Muscle layer of colon (tissue), 2 donors: Measurements from ENCODE around the gene UBE2Q1.
"Not testable (repeated sequence)": the region's sequence is repeated elsewhere in the genome, so short reads cannot be mapped to it uniquely, and the experiment has no call there.

Source experiments
- H3K27ac ChIP-seq: one replicate; pipeline ENCODE4 v1.7.0; 2013; ENCODE audit warnings: low read depth, mild to moderate bottlenecking, low read length, moderate library complexity
- H3K27me3 ChIP-seq, 2 donors: one replicate each; pipeline ENCODE4 v1.7.0; 2013; ENCODE audit warnings: low read length in 2 of 2, mild to moderate bottlenecking in 2 of 2; ENCODE audit not compliant: insufficient read depth in 2 of 2, control insufficient read depth in 1 of 2
- H3K36me3 ChIP-seq: one replicate; pipeline ENCODE4 v1.7.0; 2013; ENCODE audit warnings: mild to moderate bottlenecking, low read length; ENCODE audit not compliant: insufficient read depth
- H3K4me1 ChIP-seq: one replicate; pipeline ENCODE4 v1.7.0; 2013; ENCODE audit warnings: mild to moderate bottlenecking, low read length; ENCODE audit not compliant: insufficient read depth
- H3K4me3 ChIP-seq, 2 donors: one replicate each; pipeline ENCODE4 v1.7.0; 2013; ENCODE audit warnings: low read length in 2 of 2, low read depth in 1 of 2, mild to moderate bottlenecking in 1 of 2, moderate library complexity in 1 of 2
- H3K9ac ChIP-seq: one replicate; pipeline ENCODE4 v1.7.0; 2013; ENCODE audit warnings: low read length
- H3K9me3 ChIP-seq: one replicate; pipeline ENCODE4 v1.7.0; 2013; ENCODE audit warnings: mild to moderate bottlenecking, low read length
- donor health status: abdominal sarcoma.
- donor health status: Adenocarcinoma of cecum.

UBE2Q1 gene

DNA sequence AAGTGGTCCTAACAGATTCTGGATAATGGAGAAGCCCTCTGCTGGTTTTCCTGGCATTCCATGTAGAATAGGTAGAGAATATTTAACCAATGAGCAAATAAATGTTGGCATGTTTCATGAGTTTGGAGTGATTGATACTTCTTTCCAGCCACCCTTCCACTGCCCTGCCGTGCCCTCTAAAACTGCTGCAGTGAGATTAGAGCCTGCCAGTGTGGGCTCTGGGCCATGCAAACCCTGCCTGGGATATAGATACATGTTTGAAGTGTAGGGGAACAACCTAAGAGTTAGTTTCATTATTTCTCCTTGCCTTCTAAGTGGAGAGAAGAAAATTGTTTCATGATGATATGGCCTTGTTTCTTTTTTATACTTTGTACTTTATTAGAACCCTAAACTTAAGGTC is 10.4 kb downstream of the UBE2Q1 start:
- H3K9ac ChIP-seq: no peak overlapping the region
- H3K36me3 ChIP-seq: peaks cover 45% of the 10 kb centered on the region
- H3K4me1 ChIP-seq: peaks cover 4% of the 10 kb centered on the region
- H3K9me3 ChIP-seq: no peaks in the 10 kb centered on the region
- no peak overlapping the region for H3K27ac ChIP-seq
- H3K4me3 ChIP-seq: no peak overlapping the region
- no peaks in the 10 kb centered on the region for H3K27me3 ChIP-seq

DNA sequence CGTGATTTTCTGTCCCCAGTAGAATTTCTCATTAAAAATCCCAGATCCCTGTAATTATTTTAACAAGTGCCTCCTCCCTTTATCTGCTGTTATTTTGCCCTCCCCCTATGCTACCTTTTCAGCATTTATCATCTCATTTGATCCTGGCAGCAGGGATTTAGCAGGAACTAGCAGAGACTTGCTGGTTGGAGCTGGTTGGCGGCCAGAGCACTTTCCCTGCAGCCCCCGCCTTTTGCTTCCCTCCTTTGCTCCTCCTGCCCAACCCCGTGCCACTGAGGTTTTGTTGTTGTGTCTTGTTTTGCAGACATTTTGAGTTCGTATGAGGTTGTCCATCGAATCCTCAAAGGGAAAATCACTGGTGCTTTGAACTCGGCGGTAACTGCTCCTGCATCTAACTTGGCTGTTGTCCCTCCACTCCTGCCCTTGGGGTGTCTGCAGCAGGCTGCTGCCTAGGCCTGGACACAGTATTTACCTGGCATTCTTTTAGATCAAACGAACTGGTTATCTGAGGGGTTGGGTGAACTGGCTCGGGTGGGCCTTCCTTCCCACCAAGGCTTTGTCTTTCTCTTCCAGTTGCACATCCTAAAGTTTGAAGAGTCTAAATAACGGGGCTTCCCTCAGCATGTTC is 11.2 kb downstream of the UBE2Q1 start:
- no peak overlapping the region for H3K9ac ChIP-seq
- no peaks in the 10 kb centered on the region for H3K27me3 ChIP-seq
- no peak overlapping the region for H3K27ac ChIP-seq
- no peaks in the 10 kb centered on the region for H3K9me3 ChIP-seq
- H3K36me3 ChIP-seq: peaks cover 37% of the 10 kb centered on the region
- H3K4me1 ChIP-seq: no peaks in the 10 kb centered on the region
- H3K4me3 ChIP-seq: no peak overlapping the region

DNA sequence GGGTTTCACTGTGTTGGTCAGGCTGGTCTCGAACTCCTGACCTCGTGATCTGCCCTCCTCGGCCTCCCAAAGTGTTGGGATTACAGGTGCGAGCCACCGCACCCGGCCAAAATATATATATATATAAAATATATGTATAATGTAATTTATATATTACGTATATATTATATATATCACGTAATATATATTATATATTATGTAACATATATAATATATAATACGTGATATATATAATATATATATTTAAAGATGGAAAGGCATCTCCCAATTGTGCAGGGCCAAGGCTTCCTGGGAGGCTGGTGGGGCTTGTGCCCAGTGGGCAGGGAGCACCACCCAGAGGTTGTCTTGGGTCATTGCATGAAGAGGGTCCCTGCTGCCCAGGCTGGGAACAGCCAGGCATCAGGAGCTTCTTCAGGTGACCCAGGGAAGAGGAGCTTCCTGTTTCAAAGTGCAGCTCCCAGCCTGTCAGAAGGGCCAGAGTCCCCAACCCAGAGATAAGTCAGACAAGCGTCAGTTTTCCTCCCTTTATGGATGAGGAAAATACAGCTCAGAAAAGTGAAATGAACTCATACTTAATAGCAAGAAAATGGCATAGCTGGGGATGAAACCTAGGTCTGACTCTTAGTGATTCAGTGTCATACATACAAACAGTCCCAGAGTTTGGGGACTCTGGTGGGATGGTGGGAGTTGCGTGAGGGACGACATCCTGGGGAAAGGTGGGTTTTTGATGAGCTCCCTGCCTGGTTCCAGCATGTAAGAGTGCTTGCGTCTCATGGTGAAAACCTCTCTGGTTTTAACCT is 12.0 kb downstream of the UBE2Q1 start:
- Histone ChIP-seq H3K9ac (no peak overlapping the region), H3K27me3 (no peaks in the 10 kb centered on the region), H3K4me3 (no peak overlapping the region), H3K4me1 (no peaks in the 10 kb centered on the region), H3K36me3 (peaks cover 29% of the 10 kb centered on the region), H3K27ac (no peak overlapping the region), H3K9me3 (no peaks in the 10 kb centered on the region)

DNA sequence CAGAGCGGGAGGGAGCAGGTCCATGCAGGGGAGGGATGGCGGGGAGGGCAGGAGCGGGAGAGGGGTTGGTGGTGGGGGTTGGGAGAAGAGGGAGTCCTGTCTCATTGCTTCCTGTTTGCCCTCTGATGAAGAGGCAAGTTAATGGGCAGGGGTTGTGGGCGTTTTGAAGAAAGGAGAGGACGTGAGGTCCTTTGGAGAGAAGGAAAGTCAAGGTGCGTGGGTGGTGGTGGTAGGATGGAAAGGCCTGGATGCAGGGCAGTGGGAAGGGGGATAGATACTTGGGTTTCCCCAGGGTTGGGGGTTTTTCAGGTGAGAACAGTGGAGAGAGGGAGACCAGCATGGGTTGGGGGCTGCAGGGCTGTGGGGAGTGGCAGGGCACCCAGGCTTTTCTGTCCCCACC is 17.2 kb downstream of the UBE2Q1 start:
- no peak overlapping the region for H3K4me3 ChIP-seq
- H3K9ac ChIP-seq: no peak overlapping the region

DNA sequence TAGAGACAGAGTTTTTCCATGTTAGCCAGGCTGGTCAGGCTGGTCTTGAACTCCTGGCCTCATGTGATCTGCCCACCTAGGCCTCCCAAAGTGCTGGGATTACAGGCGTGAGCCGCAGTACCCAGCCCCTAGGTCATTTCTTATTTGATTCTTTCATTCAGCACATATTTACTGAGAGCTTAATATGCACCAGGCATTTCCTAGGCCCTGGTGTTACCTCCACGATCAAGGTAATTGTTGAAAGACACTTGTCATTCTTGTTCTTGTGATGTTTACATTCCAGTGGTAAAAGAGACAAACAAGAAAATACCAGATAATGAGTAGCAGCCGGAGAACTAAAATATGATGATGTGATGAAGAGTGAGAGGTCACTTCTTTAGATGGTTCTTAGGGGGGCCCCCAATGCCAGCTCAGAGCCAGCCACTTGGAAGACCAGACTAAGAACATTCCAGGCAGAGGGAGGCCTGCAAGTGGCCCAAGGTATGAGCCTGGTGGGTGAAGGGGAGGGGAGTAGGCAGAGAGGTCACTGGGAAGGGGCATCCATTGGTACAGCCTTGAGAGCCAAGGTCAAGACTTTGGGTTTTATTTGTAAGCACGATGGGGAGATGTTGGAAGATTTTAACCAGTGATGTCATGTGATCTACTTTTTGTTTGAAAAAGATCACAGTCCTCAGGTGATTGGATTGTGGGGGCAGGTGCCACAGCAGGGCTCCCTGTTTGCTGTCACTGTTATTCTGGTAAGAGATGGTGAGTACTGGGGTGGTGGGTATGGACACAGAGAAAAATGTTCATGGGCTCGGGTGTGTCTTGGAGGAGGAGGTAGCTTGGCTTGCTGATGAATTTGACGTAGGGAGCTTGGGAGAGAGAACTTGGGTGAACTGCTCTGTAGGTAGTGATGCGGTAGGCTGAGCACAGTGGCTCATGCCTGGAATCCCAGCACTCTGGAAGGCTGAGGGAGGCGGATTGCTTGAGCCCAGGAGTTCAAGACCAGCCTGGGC is 18.7 kb downstream of the UBE2Q1 start:
- Histone ChIP-seq H3K27me3 (no peaks in the 10 kb centered on the region), H3K36me3 (no peaks in the 10 kb centered on the region), H3K9ac (no peak overlapping the region), H3K27ac (no peak overlapping the region), H3K4me3 (no peak overlapping the region), H3K9me3 (no peaks in the 10 kb centered on the region), H3K4me1 (no peaks in the 10 kb centered on the region)

More for the DNA sequence above, 17.2 kb downstream of the UBE2Q1 start:
- H3K27ac ChIP-seq: no peak overlapping the region
- no peaks in the 10 kb centered on the region for H3K9me3 ChIP-seq
- H3K4me1 ChIP-seq: no peaks in the 10 kb centered on the region
- H3K27me3 ChIP-seq: no peaks in the 10 kb centered on the region
- H3K36me3 ChIP-seq: no peaks in the 10 kb centered on the region

DNA sequence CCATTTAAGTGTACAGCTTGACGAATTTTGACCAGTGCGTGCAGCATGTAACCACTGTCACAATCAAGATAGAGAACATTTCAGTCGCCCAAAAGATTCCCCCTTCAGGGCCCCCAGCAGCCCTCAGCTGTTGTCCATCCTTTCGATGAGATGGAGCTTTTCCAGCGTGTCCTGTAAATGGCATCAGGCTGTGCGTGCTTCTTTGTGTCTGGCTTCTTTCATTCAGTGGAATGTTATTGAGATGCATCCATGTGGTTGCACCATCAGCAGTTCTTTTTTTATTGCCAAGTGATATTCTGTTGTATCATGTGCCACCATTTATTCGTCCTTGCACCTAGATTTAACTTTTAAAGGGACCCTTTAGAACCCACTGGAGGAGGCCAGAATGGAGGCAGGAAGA is 21.9 kb downstream of the UBE2Q1 start:
- no peaks in the 10 kb centered on the region for H3K27me3 ChIP-seq
- H3K9me3 ChIP-seq: no peaks in the 10 kb centered on the region
- H3K4me3 ChIP-seq: no peak overlapping the region
- H3K36me3 ChIP-seq: no peaks in the 10 kb centered on the region
- no peaks in the 10 kb centered on the region for H3K4me1 ChIP-seq
- H3K27ac ChIP-seq: no peak overlapping the region
- no peak overlapping the region for H3K9ac ChIP-seq

DNA sequence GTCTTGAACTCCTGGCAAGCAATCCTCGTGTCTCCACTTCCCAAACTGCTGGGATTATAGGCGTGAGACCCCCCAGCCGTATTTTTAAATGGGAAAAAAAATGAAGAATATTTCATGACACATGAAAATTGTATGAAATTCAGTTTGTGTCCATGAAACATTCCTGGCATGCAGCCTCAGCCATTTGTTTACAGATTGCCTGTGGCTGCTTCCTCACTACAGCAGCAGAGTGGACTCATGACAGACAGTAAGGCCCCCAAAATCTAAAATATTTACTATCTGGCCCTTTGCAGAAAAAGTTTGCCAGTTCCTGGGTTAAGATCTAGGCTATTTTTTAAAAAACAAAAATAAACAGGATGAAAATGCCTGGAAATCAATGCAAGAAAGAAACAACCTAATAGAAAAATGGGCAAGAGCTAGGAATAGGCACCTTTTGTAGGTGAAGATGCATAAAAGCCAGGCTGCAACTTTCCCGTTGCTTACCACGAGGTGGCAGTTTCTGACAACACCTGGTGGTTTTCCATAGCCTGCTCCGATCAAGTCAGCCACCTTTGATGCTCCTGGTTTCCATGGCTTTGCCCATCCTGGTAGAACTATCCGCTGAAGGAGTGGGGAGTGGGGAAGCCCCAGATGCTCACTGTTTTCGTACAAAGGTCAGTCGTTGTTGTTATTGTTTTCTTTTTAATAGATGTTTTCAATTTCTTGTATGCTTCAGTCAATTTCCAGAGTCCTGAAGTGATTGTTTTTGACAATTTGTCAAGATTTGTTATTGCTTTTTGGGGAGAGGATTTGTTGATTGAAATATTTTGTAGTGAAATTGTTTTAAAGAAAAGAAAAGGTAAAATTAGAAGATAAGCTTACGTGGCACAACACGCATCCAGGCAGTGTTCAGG is 24.3 kb downstream of the UBE2Q1 start:
- Histone ChIP-seq H3K9me3 (no peaks in the 10 kb centered on the region), H3K4me3 (no peak overlapping the region), H3K27me3 (no peaks in the 10 kb centered on the region), H3K27ac (no peak overlapping the region), H3K9ac (no peak overlapping the region), H3K4me1 (no peaks in the 10 kb centered on the region), H3K36me3 (no peaks in the 10 kb centered on the region)

DNA sequence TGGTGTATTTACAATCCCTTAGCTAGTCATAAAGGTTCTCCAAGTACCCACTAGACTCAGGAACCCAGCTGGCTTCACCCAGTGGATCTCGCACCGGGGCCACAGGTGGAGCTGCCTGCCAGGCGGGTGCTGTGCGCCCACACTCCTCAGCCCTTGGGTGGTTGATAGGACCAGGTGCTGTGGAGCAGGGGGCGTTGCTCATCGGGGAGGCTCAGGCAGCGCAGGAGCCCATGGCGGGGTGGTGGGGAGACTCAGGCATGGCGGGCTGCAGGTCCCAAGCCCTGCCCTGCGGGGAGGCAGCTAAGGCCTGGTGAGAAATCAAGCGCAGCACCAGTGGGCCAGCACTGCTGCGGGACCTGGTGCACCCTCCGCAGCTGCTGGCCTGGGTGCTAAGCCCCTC is 26.5 kb downstream of the UBE2Q1 start:
- H3K27me3 ChIP-seq, H3K4me1 ChIP-seq, H3K27ac ChIP-seq, H3K9me3 ChIP-seq, H3K4me3 ChIP-seq, H3K36me3 ChIP-seq, H3K9ac ChIP-seq: not testable (repeated sequence)

DNA sequence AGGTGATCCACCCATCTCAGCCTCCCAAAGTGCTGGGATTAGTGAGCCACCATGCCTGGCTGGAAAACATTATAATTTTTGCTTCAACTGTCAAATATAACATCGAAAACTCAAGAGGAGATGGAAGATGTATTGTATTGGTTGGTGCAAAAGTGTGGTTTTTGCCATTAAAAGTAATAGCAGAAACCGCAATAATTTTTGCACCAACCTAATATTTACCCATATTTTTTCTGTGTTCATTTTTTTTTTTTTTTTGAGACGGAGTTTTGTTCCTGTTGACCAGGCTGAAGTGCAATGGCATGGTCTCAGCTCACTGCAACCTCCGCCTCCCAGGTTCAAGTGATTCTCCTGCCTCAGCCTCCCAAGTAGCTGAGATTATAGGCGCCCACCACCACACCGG is 29.2 kb downstream of the UBE2Q1 start:
- Histone ChIP-seq H3K27me3 (no peaks in the 10 kb centered on the region), H3K9me3 (no peaks in the 10 kb centered on the region), H3K27ac (no peak overlapping the region), H3K4me1 (no peaks in the 10 kb centered on the region), H3K36me3 (no peaks in the 10 kb centered on the region), H3K4me3 (no peak overlapping the region), H3K9ac (no peak overlapping the region)

DNA sequence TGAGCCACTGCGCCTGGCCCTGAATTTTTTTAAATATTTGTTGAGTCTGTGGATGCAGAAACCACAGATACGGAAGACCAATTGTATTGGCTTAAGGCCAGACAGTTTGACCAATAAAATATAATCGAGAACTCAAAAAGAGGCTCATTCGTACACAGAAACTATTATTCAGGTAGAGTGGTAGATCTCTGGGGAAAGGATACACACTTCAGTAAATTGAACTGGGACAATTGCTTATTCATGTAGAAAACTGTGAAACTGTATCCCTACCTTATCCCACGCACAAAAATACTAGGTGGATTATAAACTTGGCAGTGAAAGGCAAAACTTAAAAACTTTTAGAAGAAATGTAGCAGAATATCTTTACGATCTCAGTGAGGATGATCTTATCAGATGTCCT is 31.3 kb downstream of the UBE2Q1 start:
- Histone ChIP-seq H3K36me3 (no peaks in the 10 kb centered on the region), H3K4me3 (no peak overlapping the region), H3K4me1 (no peaks in the 10 kb centered on the region), H3K27ac (no peak overlapping the region), H3K9me3 (no peaks in the 10 kb centered on the region), H3K27me3 (no peaks in the 10 kb centered on the region), H3K9ac (no peak overlapping the region)
